PC-9 (cell line): ENCODE data around the gene LCK. TPM values are rescaled to one million over a fixed set of nuclear protein-coding genes. Genes with fewer than 3 reads are reported as not detected.

Source experiments
- BruUV-seq: library from RNA; stranded (reverse); fragments of 400-500 nt; replicated peaks from 2 replicates; lab custom pipeline; 2021; lab: Mats Ljungman, UMichigan
- CTCF ChIA-PET: fragments of 300-600 bp; sonication (Branson Sonifier 250); formaldehyde crosslinking; loops from one replicate; lab custom pipeline; 2022; ENCODE audit warnings: antibody characterized with exemption; lab: Charles Lee
- POLR2A ChIA-PET: fragments of 300-600 bp; sonication (Branson Sonifier 250); formaldehyde crosslinking; loops from one replicate; lab custom pipeline; 2022; ENCODE audit warnings: antibody characterized with exemption; ENCODE audit not compliant: unreplicated experiment; lab: Charles Lee
- DNase-seq, 2 experiments: peaks; one replicate each; pipeline versions ENCODE4 v3.0.0 to v3.0.0-alpha.2; 2015 to 2022; ENCODE audit warnings: mixed read lengths in 1 of 2
- H2AFZ ChIP-seq: fragments of 200-600 bp; sonication (generic); 2 replicates; pipeline ENCODE4 v1.8.1; 2017; ENCODE audit warnings: antibody characterized with exemption
- H3F3A ChIP-seq: fragments of 200-600 bp; sonication (generic); 2 replicates; pipeline ENCODE4 v1.8.1; 2017; ENCODE audit warnings: antibody characterized with exemption, mild to moderate bottlenecking, low read depth; ENCODE audit not compliant: insufficient read depth
- H3K27ac ChIP-seq: fragments of 200-600 bp; sonication (generic); 2 replicates; pipeline ENCODE4 v1.6.1; 2016; ENCODE audit warnings: mixed run types
- H3K27me3 ChIP-seq: fragments of 200-600 bp; sonication (generic); 2 replicates; pipeline ENCODE4 v1.6.1; 2016; ENCODE audit warnings: low read depth, mixed run types; ENCODE audit not compliant: insufficient read depth
- H3K36me3 ChIP-seq: fragments of 200-600 bp; sonication (generic); 2 replicates; pipeline ENCODE4 v1.6.1; 2016; ENCODE audit warnings: low read depth, mixed run types
- H3K4me1 ChIP-seq: fragments of 200-600 bp; sonication (generic); replicated peaks from 2 replicates; pipeline ENCODE4 v1.6.1; 2016; ENCODE audit warnings: mixed run types; ENCODE audit not compliant: insufficient read depth
- H3K4me2 ChIP-seq: fragments of 200-600 bp; sonication (generic); 2 replicates; pipeline ENCODE4 v1.6.1; 2017; ENCODE audit warnings: mixed run types
- H3K4me3 ChIP-seq: fragments of 200-600 bp; sonication (generic); 2 replicates; pipeline ENCODE4 v1.6.1; 2016; ENCODE audit warnings: mixed run types
- H3K79me2 ChIP-seq: fragments of 200-600 bp; sonication (generic); 2 replicates; pipeline ENCODE4 v1.6.1; 2017; ENCODE audit warnings: low read depth, mixed run types
- H3K9me2 ChIP-seq: fragments of 200-600 bp; sonication (generic); 2 replicates; pipeline ENCODE4 v1.8.1; 2017; ENCODE audit warnings: mild to moderate bottlenecking; ENCODE audit not compliant: insufficient read depth
- H3K9me3 ChIP-seq: fragments of 200-600 bp; sonication (generic); 2 replicates; pipeline ENCODE4 v1.8.1; 2016; ENCODE audit warnings: low read depth; ENCODE audit not compliant: insufficient read depth
- H4K20me1 ChIP-seq: fragments of 200-600 bp; sonication (generic); 2 replicates; pipeline ENCODE4 v1.8.1; 2017; ENCODE audit not compliant: insufficient read depth
- EZH2 ChIP-seq: fragments of 200-600 bp; sonication (generic); IDR thresholded peaks from 2 replicates; pipeline ENCODE4 v1.8.0; 2017; ENCODE audit warnings: antibody characterized with exemption, low read depth
- intact Hi-C: fragments of 100-400 bp; cut with micrococcal nuclease; formaldehyde crosslinking; loops from one replicate; pipeline ENCODE4 v1.10.0; 2022; ENCODE audit not compliant: unreplicated experiment
- total RNA-seq: library from RNA; stranded (reverse); gene quantifications from 2 replicates; pipeline ENCODE4 v1.2.3, GENCODE V29; 2021
- TF ChIP-seq, protein P1 (sequence below): fragments of 200-600 bp; sonication (generic); conservative IDR thresholded peaks from 2 replicates; pipeline ENCODE4 v1.6.1; 2017; ENCODE audit warnings: mixed run types, antibody characterized with exemption, mild to moderate bottlenecking, moderate library complexity

Gene LCK
- total RNA-seq, 1 experiment from 2014 or later = 2.0 TPM

DNA sequence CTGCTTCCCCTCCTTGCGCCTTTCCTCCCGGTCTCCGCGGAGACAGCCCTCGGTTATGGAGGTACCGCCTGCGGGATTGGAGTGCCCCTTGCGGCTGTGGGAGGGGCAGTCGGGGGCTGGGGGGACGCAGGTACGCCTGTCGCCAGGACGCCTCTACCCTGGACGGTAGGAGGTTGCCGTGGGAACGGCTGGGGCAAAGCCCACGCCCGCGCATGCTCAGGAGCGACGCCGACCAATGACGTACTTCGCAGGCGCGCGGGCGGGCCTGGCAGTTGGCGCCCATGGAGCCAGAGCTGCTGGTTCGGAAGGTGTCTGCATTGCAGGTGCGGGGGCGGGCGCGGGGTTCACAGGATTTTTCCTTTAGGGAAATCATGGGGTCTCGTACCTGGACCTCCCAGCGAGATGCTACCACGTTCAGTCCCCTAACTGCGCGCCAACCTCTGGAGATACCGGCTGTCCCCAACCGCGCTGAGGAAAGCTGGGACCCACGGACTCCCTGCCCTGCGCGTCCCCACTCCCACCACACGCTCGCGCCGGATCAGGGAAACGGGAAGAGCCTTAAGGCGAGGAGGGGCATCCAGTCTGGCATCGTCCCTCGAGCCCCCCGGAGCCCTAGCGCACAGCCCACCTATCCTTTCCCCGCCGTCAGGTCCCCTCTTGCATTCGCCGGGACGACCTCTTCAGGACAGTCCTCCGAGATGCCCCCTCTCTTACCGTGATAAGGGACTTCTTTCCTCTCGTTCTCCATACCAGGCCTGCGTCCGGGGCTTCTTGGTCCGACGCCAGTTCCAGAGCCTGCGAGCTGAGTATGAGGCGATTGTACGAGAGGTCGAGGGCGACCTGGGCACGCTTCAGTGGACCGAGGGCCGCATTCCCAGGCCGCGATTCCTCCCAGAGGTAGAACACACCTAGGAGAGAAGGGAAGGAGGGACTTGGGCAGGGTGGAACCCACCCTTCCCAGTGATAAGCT is 45.4 kb upstream of the LCK start, which contains the start of gene IQCC:
IQCC (plus strand) TSS at position 271 of the 970 bp plus-strand sequence; CDS start at position 282, 11 bp downstream.
- Histone ChIP-seq H3F3A (peaks cover 43% of the 10 kb centered on the region), H4K20me1 (no peaks in the 10 kb centered on the region), H3K36me3 (0 out of 2 replicates have a peak, but pooled peaks cover 10% of the 10 kb centered on the region), H2AFZ (peak within 1 kb of the TSS; percentile 85), H3K9me2 (no peaks in the 10 kb centered on the region), H3K27ac (no peak within 1 kb of the TSS), H3K9me3 (no peaks in the 10 kb centered on the region), H3K4me1 (peaks cover 24% of the 10 kb centered on the region), H3K79me2 (0 out of 2 replicates have a peak, but pooled peaks cover 15% of the 10 kb centered on the region), H3K27me3 (no peaks in the 10 kb centered on the region), H3K4me3 (peak within 1 kb of the TSS; percentile 78), H3K4me2 (peak within 1 kb of the TSS; percentile 97)
- ChIA-PET POLR2A (interaction anchor here (0.6 to 1.2 kb wide), 3 partner anchors 86 to 189 kb away, joined by 3 to 9 read pairs (median 3); partner anchors contain the start of gene BSDC1), CTCF (interaction anchor here (0.5 to 1.0 kb wide), 2 partner anchors 128 to 294 kb away, joined by 3 to 14 read pairs; no protein-coding TSS in a partner anchor)
- DNase-seq = peak; percentile 82 to 91
- intact Hi-C loops = no loop called here
- TF ChIP-seq, protein P1, sequence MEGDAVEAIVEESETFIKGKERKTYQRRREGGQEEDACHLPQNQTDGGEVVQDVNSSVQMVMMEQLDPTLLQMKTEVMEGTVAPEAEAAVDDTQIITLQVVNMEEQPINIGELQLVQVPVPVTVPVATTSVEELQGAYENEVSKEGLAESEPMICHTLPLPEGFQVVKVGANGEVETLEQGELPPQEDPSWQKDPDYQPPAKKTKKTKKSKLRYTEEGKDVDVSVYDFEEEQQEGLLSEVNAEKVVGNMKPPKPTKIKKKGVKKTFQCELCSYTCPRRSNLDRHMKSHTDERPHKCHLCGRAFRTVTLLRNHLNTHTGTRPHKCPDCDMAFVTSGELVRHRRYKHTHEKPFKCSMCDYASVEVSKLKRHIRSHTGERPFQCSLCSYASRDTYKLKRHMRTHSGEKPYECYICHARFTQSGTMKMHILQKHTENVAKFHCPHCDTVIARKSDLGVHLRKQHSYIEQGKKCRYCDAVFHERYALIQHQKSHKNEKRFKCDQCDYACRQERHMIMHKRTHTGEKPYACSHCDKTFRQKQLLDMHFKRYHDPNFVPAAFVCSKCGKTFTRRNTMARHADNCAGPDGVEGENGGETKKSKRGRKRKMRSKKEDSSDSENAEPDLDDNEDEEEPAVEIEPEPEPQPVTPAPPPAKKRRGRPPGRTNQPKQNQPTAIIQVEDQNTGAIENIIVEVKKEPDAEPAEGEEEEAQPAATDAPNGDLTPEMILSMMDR = no peak; the same call in 1 of the 2 replicates
- TF ChIP-seq EZH2 = no peak
- TSS peak; percentile 76 for BruUV-seq

DNA sequence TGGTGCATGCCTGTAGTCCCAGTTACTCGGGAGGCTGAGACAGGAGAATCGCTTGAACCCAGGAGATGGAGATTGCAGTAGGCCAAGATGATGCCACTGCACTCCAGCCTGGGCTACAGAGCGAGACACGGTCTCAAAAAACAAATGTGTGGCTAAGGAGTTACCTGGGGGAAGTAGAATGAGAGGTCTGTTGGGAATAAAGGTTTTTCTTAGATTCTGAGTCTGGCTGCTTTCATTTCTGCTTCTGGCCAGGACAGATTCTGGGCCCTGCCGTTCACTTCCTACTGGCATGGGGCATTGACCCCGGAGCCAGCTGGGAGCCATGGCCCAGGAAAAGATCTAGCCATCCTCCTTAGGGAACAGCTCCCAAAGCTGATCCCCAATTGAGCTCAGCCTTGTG is 42.6 kb upstream of the LCK start:
- intact Hi-C loops = no loop called here
- no peak overlapping the region for H3K27ac ChIP-seq
- no peaks in the 10 kb centered on the region for H3K27me3 ChIP-seq
- ChIA-PET CTCF (no interaction called here), POLR2A (interaction anchor here (0.6 kb wide), 1 partner anchor 168 kb away, joined by 5 read pairs; no protein-coding TSS in a partner anchor)
- no peaks in the 10 kb centered on the region for H3K9me2 ChIP-seq
- DNase-seq = no peak
- peak overlapping the region; percentile 23 for H3K4me2 ChIP-seq
- no peak overlapping the region for H2AFZ ChIP-seq
- H4K20me1 ChIP-seq = no peaks in the 10 kb centered on the region
- H3K9me3 ChIP-seq = no peaks in the 10 kb centered on the region
- H3K79me2 ChIP-seq = 0 out of 2 replicates have a peak, but pooled peaks cover 15% of the 10 kb centered on the region
- H3K36me3 ChIP-seq = 0 out of 2 replicates have a peak, but pooled peaks cover 10% of the 10 kb centered on the region
- H3K4me1 ChIP-seq = peaks cover 24% of the 10 kb centered on the region
- peaks cover 51% of the 10 kb centered on the region for H3F3A ChIP-seq
- BruUV-seq = no TSS peak
- TF ChIP-seq EZH2 = no peak
- TF ChIP-seq, protein P1 = no peak
- no peak overlapping the region for H3K4me3 ChIP-seq

DNA sequence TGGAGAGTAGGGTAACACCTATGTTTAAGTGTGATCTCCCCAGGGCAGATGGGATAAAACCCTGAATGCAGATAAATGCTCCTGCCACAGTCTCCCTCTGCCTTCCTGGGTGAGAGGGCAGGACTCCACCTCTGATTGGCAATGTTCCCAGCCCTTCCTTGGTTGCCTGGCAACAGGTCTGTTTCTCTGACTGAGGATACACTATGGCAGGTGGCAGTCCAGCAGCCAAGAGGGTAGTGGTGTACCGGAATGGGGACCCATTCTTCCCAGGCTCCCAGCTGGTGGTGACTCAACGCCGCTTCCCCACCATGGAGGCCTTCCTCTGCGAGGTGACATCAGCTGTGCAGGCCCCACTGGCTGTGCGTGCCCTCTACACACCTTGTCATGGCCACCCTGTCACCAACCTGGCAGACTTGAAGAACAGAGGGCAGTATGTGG is 42.2 kb upstream of the LCK start, which contains the start of gene DCDC2B:
DCDC2B (plus strand) TSS at position 199 of the 438 bp plus-strand sequence; CDS start at position 204, 5 bp downstream.
- CTCF ChIA-PET = interaction anchor here (0.6 kb wide), 1 partner anchor 136 kb away, joined by 13 read pairs; the partner anchor contains the start of gene TMEM39B
- H3K4me2 ChIP-seq = peak within 1 kb of the TSS; percentile 23
- peak; percentile 83 to 93 for DNase-seq
- H3K36me3 ChIP-seq = 0 out of 2 replicates have a peak, but pooled peaks cover 10% of the 10 kb centered on the region
- H3K9me2 ChIP-seq = no peaks in the 10 kb centered on the region
- intact Hi-C loops = no loop called here
- no peak within 1 kb of the TSS for H3K4me3 ChIP-seq
- no peaks in the 10 kb centered on the region for H3K9me3 ChIP-seq
- H3K27ac ChIP-seq = no peak within 1 kb of the TSS
- H3K4me1 ChIP-seq = peaks cover 24% of the 10 kb centered on the region
- POLR2A ChIA-PET = interaction anchor here (0.6 kb wide), 1 partner anchor 167 kb away, joined by 5 read pairs; no protein-coding TSS in a partner anchor
- no peaks in the 10 kb centered on the region for H3K27me3 ChIP-seq
- no TSS peak for BruUV-seq
- H3K79me2 ChIP-seq = 0 out of 2 replicates have a peak, but pooled peaks cover 15% of the 10 kb centered on the region
- TF ChIP-seq, protein P1 = no peak
- no peak for TF ChIP-seq EZH2
- no peaks in the 10 kb centered on the region for H4K20me1 ChIP-seq
- H3F3A ChIP-seq = peaks cover 51% of the 10 kb centered on the region
- no peak within 1 kb of the TSS for H2AFZ ChIP-seq
